HCT116 (cell line): ENCODE results near the gene SORBS1. TPM values are rescaled to one million over a fixed set of nuclear protein-coding genes. Genes with fewer than 3 reads are reported as not detected.

Experiments used
- ATAC-seq: fragments of 200-7000 bp; cut with Tn5 transposase; 2 replicates; pipeline ENCODE4 v1.9.1; 2020; ENCODE audit warnings: mild to moderate bottlenecking, moderate library complexity
- BruUV-seq: library from RNA; stranded (reverse); fragments of 400-500 nt; replicated peaks from 2 replicates; lab custom pipeline; 2021; lab: Mats Ljungman, UMichigan
- CTCF ChIA-PET: fragments of 300-600 bp; sonication (Branson Sonifier 250); formaldehyde crosslinking; loops from one replicate; lab custom pipeline; 2021; ENCODE audit warnings: antibody characterized with exemption; lab: Charles Lee
- POLR2A ChIA-PET: fragments of 300-600, 350-600 bp; sonication (Branson Sonifier 250); formaldehyde crosslinking; loops from one replicate; lab custom pipeline; 2021; ENCODE audit warnings: antibody characterized with exemption; lab: Charles Lee
- RAD21 ChIA-PET, 2 experiments: fragments of 300-600 bp; sonication (Branson Sonifier 250); formaldehyde crosslinking; loops; one replicate each; lab custom pipeline; 2023; ENCODE audit warnings: low total read pairs in 2 of 2; ENCODE audit not compliant: uncharacterized antibody in 2 of 2, unreplicated experiment in 2 of 2, low non-redundant PET in 1 of 2; lab: Charles Lee
- DNase-seq: peaks from one replicate; pipeline ENCODE4 v3.0.0-alpha.2; 2010; ENCODE audit warnings: low read depth, low spot score
- H2AFZ ChIP-seq: fragments of 200-600 bp; shearing (Covaris generic), sonication (generic); 2 replicates; pipeline ENCODE4 v1.6.1; 2017; ENCODE audit warnings: low read depth, mixed run types, mixed read lengths, antibody characterized with exemption, low read length; ENCODE audit not compliant: poor library complexity, severe bottlenecking
- H3K27ac ChIP-seq: 2 replicates; pipeline ENCODE4 v1.5.1; 2012; ENCODE audit warnings: low read depth, low read length
- H3K27me3 ChIP-seq: fragments of 200-600 bp; sonication (generic); 2 replicates; pipeline ENCODE4 v1.6.1; 2016; ENCODE audit warnings: mixed run types, low read length, mixed read lengths; ENCODE audit not compliant: insufficient read depth
- H3K36me3 ChIP-seq, 2 experiments: fragments of 200-500 bp in 1 of 2; fragments of 200-600 bp in 1 of 2; sonication (Bioruptor generic) in 1 of 2; sonication (generic) in 1 of 2; 2 replicates each; pipeline versions ENCODE4 v1.5.1 to v1.6.1; 2014 to 2016; ENCODE audit warnings: low read length in 2 of 2, inconsistent platforms in 1 of 2, mixed read lengths in 1 of 2, mixed run types in 1 of 2; ENCODE audit not compliant: insufficient read depth in 2 of 2, control insufficient read depth in 1 of 2
- H3K4me1 ChIP-seq, 2 experiments: fragments of 200-600 bp in 1 of 2; sonication (generic) in 1 of 2; 2 replicates each; pipeline versions ENCODE4 v1.5.1 to v1.6.1; 2012 to 2017; ENCODE audit warnings: low read length in 2 of 2, inconsistent platforms in 1 of 2, mild to moderate bottlenecking in 1 of 2, mixed read lengths in 1 of 2, mixed run types in 1 of 2, moderate library complexity in 1 of 2; ENCODE audit not compliant: insufficient read depth in 2 of 2, control insufficient read depth in 1 of 2
- H3K4me2 ChIP-seq: fragments of 200-600 bp; sonication (generic); 2 replicates; pipeline ENCODE4 v1.6.1; 2017; ENCODE audit warnings: mixed run types, low read length, mixed read lengths
- H3K4me3 ChIP-seq, 2 experiments: fragments of 200-600 bp in 1 of 2; sonication (generic) in 1 of 2; replicated peaks in 1 of 2; 2 replicates each; pipeline ENCODE4 v1.5.1; 2011 to 2016; ENCODE audit warnings: low read length in 2 of 2, control low read depth in 1 of 2, low read depth in 1 of 2, mild to moderate bottlenecking in 1 of 2, mixed read lengths in 1 of 2, mixed run types in 1 of 2
- H3K79me2 ChIP-seq: fragments of 200-600 bp; sonication (generic); 2 replicates; pipeline ENCODE4 v1.6.1; 2017; ENCODE audit warnings: mild to moderate bottlenecking, mixed run types, low read length, moderate library complexity, mixed read lengths; ENCODE audit not compliant: insufficient read depth
- H3K9ac ChIP-seq: fragments of 200-600 bp; sonication (generic); 2 replicates; pipeline ENCODE4 v1.6.1; 2016; ENCODE audit warnings: low read length, mixed read lengths
- H3K9me2 ChIP-seq: fragments of 200-600 bp; sonication (generic), shearing (Covaris generic); 2 replicates; pipeline ENCODE4 v1.6.1; 2017; ENCODE audit warnings: mixed run types, mild to moderate bottlenecking, moderate library complexity; ENCODE audit not compliant: insufficient read depth
- H3K9me3 ChIP-seq, 2 experiments: fragments of 200-500 bp in 1 of 2; fragments of 200-600 bp in 1 of 2; sonication (Bioruptor generic) in 1 of 2; sonication (generic) in 1 of 2; 2 replicates each; pipeline ENCODE4 v1.6.1; 2014 to 2017; ENCODE audit warnings: low read length in 2 of 2, mixed read lengths in 2 of 2, inconsistent platforms in 1 of 2, low read depth in 1 of 2, mild to moderate bottlenecking in 1 of 2, mixed run types in 1 of 2, moderate library complexity in 1 of 2; ENCODE audit not compliant: control insufficient read depth in 1 of 2, insufficient read depth in 1 of 2
- H4K20me1 ChIP-seq: fragments of 200-600 bp; sonication (generic), shearing (Covaris generic); 2 replicates; pipeline ENCODE4 v1.6.1; 2017; ENCODE audit warnings: mixed run types, mild to moderate bottlenecking, moderate library complexity; ENCODE audit not compliant: insufficient read depth
- ATF3 ChIP-seq: IDR thresholded peaks from 2 replicates; pipeline ENCODE4 v1.6.1; 2012
- CBX3 ChIP-seq: IDR thresholded peaks from 2 replicates; pipeline ENCODE4 v1.6.1; 2012; ENCODE audit warnings: low read depth
- CEBPB ChIP-seq: IDR thresholded peaks from 2 replicates; pipeline ENCODE4 v1.6.1; 2012; ENCODE audit warnings: low read depth
- EGR1 ChIP-seq: IDR thresholded peaks from 2 replicates; pipeline ENCODE4 v1.6.1; 2012; ENCODE audit warnings: low read depth
- ELF1 ChIP-seq: IDR thresholded peaks from 2 replicates; pipeline ENCODE4 v1.6.1; 2012; ENCODE audit warnings: low read depth, borderline replicate concordance
- EZH2 ChIP-seq: fragments of 200-600 bp; sonication (generic); IDR thresholded peaks from 2 replicates; pipeline ENCODE4 v1.6.1; 2017; ENCODE audit warnings: antibody characterized with exemption, mixed run types
- EZH2phosphoT487 ChIP-seq: fragments of 200-600 bp; IDR thresholded peaks from 2 replicates; pipeline ENCODE4 v1.6.1; 2018; ENCODE audit warnings: antibody characterized with exemption, borderline replicate concordance
- POLR2A ChIP-seq: IDR thresholded peaks from 2 replicates; pipeline ENCODE4 v1.7.0; 2011; ENCODE audit warnings: borderline replicate concordance; ENCODE audit not compliant: insufficient read depth, insufficient read length; ENCODE audit errors: extremely low read depth
- POLR2AphosphoS5 ChIP-seq: IDR thresholded peaks from 2 replicates; pipeline ENCODE4 v1.6.1; 2011; ENCODE audit warnings: mild to moderate bottlenecking, low read depth, low read length, moderate library complexity
- REST ChIP-seq: IDR thresholded peaks from 2 replicates; pipeline ENCODE4 v1.6.1; 2012; ENCODE audit warnings: low read depth
- SP1 ChIP-seq: IDR thresholded peaks from 2 replicates; pipeline ENCODE4 v1.6.1; 2012; ENCODE audit warnings: low read depth
- SRF ChIP-seq: IDR thresholded peaks from 2 replicates; pipeline ENCODE4 v1.6.1; 2012; ENCODE audit warnings: low read depth
- TCF7L2 ChIP-seq: IDR thresholded peaks from 2 replicates; pipeline ENCODE4 v1.7.0; 2011; ENCODE audit warnings: borderline replicate concordance, inconsistent platforms; ENCODE audit not compliant: insufficient read depth, insufficient read length; ENCODE audit errors: extremely low read depth
- YY1 ChIP-seq: IDR thresholded peaks from 2 replicates; pipeline ENCODE4 v1.6.1; 2011; ENCODE audit warnings: low read length, low read depth, moderate library complexity, mild to moderate bottlenecking; ENCODE audit not compliant: insufficient replicate concordance; ENCODE audit errors: extremely low read depth
- ZBTB33 ChIP-seq: IDR thresholded peaks from 2 replicates; pipeline ENCODE4 v1.6.1; 2011; ENCODE audit warnings: mild to moderate bottlenecking, low read length, moderate library complexity; ENCODE audit not compliant: insufficient replicate concordance; ENCODE audit errors: extremely low read depth
- ZFX ChIP-seq: fragments of 450-650 bp; IDR thresholded peaks from 2 replicates; pipeline ENCODE4 v1.6.1; 2017
- ZNF274 ChIP-seq: fragments of 200-500 bp; sonication (Bioruptor generic); IDR thresholded peaks from 2 replicates; pipeline ENCODE4 v1.6.1; 2014; ENCODE audit warnings: mild to moderate bottlenecking, low read depth, low read length, inconsistent platforms
- intact Hi-C: fragments of 100-400 bp; cut with micrococcal nuclease; formaldehyde crosslinking; loops from 2 replicates; pipeline ENCODE4 v1.10.0; 2022
- total RNA-seq: library from RNA; stranded (reverse); gene quantifications from one replicate; pipeline ENCODE4 v1.2.1, GENCODE V29; 2021; ENCODE audit not compliant: unreplicated experiment

Gene SORBS1
- total RNA-seq, 1 experiment from 2014 or later: 3.4 TPM

- intact Hi-C loops: no loop called here
- no peak for TF ChIP-seq TCF7L2
- no peak for TF ChIP-seq SRF
- no peak for TF ChIP-seq ZFX
- no peak for TF ChIP-seq CBX3
- no peak for TF ChIP-seq CEBPB
- TF ChIP-seq ZBTB33: no peak
- no peak for TF ChIP-seq ZNF274
- no peak for TF ChIP-seq EZH2
- TF ChIP-seq POLR2A: no peak
- TF ChIP-seq POLR2AphosphoS5: no peak
- TF ChIP-seq ELF1: no peak
- no peak for TF ChIP-seq SP1
- no peak for TF ChIP-seq YY1
- no peak for TF ChIP-seq REST
- TF ChIP-seq ATF3: no peak
- no peak for TF ChIP-seq EGR1
- no peak for TF ChIP-seq EZH2phosphoT487
- no peaks in the 10 kb centered on the region for H3K36me3 ChIP-seq
- H3K4me3 ChIP-seq: no peak overlapping the region
- no peak for ATAC-seq
- no peaks in the 10 kb centered on the region for H3K9me3 ChIP-seq
- peaks cover 4% of the 10 kb centered on the region; the same call in 1 of the 2 replicates for H3K27me3 ChIP-seq
- ChIA-PET RAD21 (no interaction called here), CTCF (no interaction called here), POLR2A (no interaction called here)
- H3K27ac ChIP-seq: no peak overlapping the region
- no peak overlapping the region for H3K4me2 ChIP-seq
- no peak overlapping the region for H3K9ac ChIP-seq
- H3K4me1 ChIP-seq: no peaks in the 10 kb centered on the region; a peak in 1 of 4 replicates
- H3K79me2 ChIP-seq: no peaks in the 10 kb centered on the region
- no peak for DNase-seq
- no TSS peak for BruUV-seq
- H2AFZ ChIP-seq: no peak overlapping the region
- no peaks in the 10 kb centered on the region for H4K20me1 ChIP-seq
- no peaks in the 10 kb centered on the region for H3K9me2 ChIP-seq
These were observed 239.4 kb downstream of the SORBS1 start for GRCh38 chr10:95321554-95322301.
